GM13977 (cell line): Measurements from ENCODE around the gene TRA2A.

ENCODE experiments used
- DNase-seq: peaks from one replicate; pipeline ENCODE4 v3.0.0; 2012; ENCODE audit warnings: low spot score
- in situ Hi-C: fragments of 300-500 bp; cut with MboI; formaldehyde crosslinking; loops from one replicate; pipeline ENCODE4 v1.12.0; 2022; ENCODE audit warnings: low sequenced_read_pairs, low pct_unique_long_range_greater_than_20kb, mixed read lengths, inconsistent platforms; ENCODE audit not compliant: unreplicated experiment
- TF ChIP-seq, protein P1 (sequence below): IDR thresholded peaks from 2 replicates; pipeline ENCODE4 v1.5.1; 2012; ENCODE audit warnings: mild to moderate bottlenecking, control low read depth; ENCODE audit not compliant: insufficient read depth; ENCODE audit errors: extremely low read depth, missing control alignments

The TRA2A gene

GRCh38 chr7:23471106-23471859, 60.5 kb downstream of the TRA2A start:
- TF ChIP-seq, protein P1, sequence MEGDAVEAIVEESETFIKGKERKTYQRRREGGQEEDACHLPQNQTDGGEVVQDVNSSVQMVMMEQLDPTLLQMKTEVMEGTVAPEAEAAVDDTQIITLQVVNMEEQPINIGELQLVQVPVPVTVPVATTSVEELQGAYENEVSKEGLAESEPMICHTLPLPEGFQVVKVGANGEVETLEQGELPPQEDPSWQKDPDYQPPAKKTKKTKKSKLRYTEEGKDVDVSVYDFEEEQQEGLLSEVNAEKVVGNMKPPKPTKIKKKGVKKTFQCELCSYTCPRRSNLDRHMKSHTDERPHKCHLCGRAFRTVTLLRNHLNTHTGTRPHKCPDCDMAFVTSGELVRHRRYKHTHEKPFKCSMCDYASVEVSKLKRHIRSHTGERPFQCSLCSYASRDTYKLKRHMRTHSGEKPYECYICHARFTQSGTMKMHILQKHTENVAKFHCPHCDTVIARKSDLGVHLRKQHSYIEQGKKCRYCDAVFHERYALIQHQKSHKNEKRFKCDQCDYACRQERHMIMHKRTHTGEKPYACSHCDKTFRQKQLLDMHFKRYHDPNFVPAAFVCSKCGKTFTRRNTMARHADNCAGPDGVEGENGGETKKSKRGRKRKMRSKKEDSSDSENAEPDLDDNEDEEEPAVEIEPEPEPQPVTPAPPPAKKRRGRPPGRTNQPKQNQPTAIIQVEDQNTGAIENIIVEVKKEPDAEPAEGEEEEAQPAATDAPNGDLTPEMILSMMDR, result no peak
- in situ Hi-C loops, result no loop called here
- DNase-seq, result peak; percentile 85

GRCh38 chr7:23470330-23471105, 61.3 kb downstream of the TRA2A start, which contains the start of gene IGF2BP3:
IGF2BP3 (minus strand) TSS chr7:23470491; CDS start chr7:23470110, 381 bp downstream.
- in situ Hi-C loops, result no loop called here
- TF ChIP-seq, protein P1, result no peak
- peak; percentile 80 for DNase-seq

GRCh38 chr7:23469961-23470250, 61.9 kb downstream of the TRA2A start:
- TF ChIP-seq, protein P1, result no peak
- in situ Hi-C loops, result no loop called here
- DNase-seq, result no peak

- TF ChIP-seq, protein P1, result peak; percentile 17
- in situ Hi-C loops, result no loop called here
- peak; percentile 58 for DNase-seq
Measured at GRCh38 chr7:23469150-23469960, 62.4 kb downstream of the TRA2A start.

GRCh38 chr7:23468526-23469149, 63.1 kb downstream of the TRA2A start:
- in situ Hi-C loops, result no loop called here
- no peak for DNase-seq
- TF ChIP-seq, protein P1, result no peak
